ENCODE measurements around the gene DNAJB9.

DNA sequence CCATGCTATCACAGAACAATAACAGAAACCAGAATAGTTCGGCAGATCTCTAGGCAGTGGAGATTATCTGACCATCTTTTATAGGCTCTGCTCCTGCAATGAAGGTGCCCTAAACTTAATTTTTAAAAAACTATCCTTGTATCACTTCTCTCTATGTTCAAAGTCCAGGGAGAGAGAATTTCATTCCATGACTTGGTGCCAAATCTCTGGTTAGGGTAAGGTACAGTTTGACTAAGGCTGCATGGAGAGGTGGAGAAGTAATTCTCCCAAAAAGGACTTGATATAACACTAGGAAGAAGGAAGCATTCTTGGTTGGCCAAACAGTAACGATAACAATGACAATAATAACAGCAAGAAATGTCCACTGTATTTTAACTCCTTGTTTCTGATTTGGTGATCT lies 40.0 kb downstream of the DNAJB9 start:
- no peak for TF ChIP-seq REST (IDR thresholded peaks at IDR 0.05; ENCODE audit: unreplicated experiment)
- TF ChIP-seq, protein P1, sequence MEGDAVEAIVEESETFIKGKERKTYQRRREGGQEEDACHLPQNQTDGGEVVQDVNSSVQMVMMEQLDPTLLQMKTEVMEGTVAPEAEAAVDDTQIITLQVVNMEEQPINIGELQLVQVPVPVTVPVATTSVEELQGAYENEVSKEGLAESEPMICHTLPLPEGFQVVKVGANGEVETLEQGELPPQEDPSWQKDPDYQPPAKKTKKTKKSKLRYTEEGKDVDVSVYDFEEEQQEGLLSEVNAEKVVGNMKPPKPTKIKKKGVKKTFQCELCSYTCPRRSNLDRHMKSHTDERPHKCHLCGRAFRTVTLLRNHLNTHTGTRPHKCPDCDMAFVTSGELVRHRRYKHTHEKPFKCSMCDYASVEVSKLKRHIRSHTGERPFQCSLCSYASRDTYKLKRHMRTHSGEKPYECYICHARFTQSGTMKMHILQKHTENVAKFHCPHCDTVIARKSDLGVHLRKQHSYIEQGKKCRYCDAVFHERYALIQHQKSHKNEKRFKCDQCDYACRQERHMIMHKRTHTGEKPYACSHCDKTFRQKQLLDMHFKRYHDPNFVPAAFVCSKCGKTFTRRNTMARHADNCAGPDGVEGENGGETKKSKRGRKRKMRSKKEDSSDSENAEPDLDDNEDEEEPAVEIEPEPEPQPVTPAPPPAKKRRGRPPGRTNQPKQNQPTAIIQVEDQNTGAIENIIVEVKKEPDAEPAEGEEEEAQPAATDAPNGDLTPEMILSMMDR (conservative IDR thresholded peaks at IDR 0.05; ENCODE audit: low read depth in 2 of 2), result no peak
- no peak for TF ChIP-seq CREB1 (CRISPR knock-in tag; IDR thresholded peaks at IDR 0.05; ENCODE audit: low read depth)
- no peak for TF ChIP-seq POLR2AphosphoS5 (IDR thresholded peaks at IDR 0.05; ENCODE audit: low read depth)
- no peak for TF ChIP-seq ZNF114 (CRISPR knock-in tag; IDR thresholded peaks at IDR 0.05)
- no peak for TF ChIP-seq EZH2 (IDR thresholded peaks at IDR 0.05; ENCODE audit: low read depth, unreplicated experiment)
- no peak for TF ChIP-seq STAT1 (IDR thresholded peaks at IDR 0.05; ENCODE audit: unreplicated experiment)
- TF ChIP-seq, protein P2, sequence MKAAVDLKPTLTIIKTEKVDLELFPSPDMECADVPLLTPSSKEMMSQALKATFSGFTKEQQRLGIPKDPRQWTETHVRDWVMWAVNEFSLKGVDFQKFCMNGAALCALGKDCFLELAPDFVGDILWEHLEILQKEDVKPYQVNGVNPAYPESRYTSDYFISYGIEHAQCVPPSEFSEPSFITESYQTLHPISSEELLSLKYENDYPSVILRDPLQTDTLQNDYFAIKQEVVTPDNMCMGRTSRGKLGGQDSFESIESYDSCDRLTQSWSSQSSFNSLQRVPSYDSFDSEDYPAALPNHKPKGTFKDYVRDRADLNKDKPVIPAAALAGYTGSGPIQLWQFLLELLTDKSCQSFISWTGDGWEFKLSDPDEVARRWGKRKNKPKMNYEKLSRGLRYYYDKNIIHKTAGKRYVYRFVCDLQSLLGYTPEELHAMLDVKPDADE (IDR thresholded peaks at IDR 0.05), result no peak
